Inflammatory macrophage treated with lipopolysaccharide for 1 hour (primary cell): ENCODE measurements around the gene SASH1.

ENCODE experiments used
- DNase-seq, 2 donors: peaks; one replicate each; pipeline ENCODE4 v3.0.0-alpha.2; 2020 to 2022

Gene SASH1

DNA sequence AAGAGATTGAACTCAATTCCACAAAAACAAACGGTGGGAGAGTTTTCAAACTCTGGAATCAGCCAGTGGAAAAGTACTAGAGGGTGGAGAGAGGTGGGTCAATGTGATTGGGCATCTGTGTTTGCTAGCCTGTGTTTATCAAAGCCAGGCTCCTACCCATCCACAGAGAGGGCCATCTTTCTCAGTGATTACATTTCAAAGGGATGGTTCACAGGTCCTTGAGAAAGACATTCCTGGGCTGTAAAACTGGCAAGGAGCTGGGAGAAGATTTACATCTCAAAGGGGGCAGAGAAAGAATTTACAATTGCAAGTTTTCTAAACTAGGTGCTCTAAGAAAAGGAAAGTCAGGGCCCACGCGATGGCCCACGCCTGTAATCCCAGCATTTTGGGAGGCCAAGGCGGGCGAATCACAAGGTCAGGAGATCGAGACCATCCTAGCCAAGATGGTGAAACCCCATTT, 257.4 kb downstream of the SASH1 start:
- DNase-seq: no peak
